ENCODE data around the gene CDKAL1.

GRCh38 chr6:20882014-20882413 is 347.8 kb downstream of the CDKAL1 start:
- TF ChIP-seq POLR2AphosphoS5 (IDR thresholded peaks at IDR 0.05), result no peak
- TF ChIP-seq CTCF (IDR thresholded peaks at IDR 0.05 in 8 of 11, conservative IDR thresholded peaks at IDR 0.05 in 3 of 11), result no peak

Measured in spleen (tissue), 7 donors.